Measurements from ENCODE around the gene NFE2L3.

GRCh38 chr7:26185844-26186180, 33.8 kb downstream of the NFE2L3 start:
- TF ChIP-seq, protein P1, sequence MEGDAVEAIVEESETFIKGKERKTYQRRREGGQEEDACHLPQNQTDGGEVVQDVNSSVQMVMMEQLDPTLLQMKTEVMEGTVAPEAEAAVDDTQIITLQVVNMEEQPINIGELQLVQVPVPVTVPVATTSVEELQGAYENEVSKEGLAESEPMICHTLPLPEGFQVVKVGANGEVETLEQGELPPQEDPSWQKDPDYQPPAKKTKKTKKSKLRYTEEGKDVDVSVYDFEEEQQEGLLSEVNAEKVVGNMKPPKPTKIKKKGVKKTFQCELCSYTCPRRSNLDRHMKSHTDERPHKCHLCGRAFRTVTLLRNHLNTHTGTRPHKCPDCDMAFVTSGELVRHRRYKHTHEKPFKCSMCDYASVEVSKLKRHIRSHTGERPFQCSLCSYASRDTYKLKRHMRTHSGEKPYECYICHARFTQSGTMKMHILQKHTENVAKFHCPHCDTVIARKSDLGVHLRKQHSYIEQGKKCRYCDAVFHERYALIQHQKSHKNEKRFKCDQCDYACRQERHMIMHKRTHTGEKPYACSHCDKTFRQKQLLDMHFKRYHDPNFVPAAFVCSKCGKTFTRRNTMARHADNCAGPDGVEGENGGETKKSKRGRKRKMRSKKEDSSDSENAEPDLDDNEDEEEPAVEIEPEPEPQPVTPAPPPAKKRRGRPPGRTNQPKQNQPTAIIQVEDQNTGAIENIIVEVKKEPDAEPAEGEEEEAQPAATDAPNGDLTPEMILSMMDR (conservative IDR thresholded peaks at IDR 0.05; ENCODE audit: low read length): no peak
- no peak for TF ChIP-seq EZH2phosphoT487 (IDR thresholded peaks at IDR 0.05; ENCODE audit: borderline replicate concordance)
